SK-N-DZ (cell line): Measurements from ENCODE around the gene KIRREL2.
"Not testable (repeated sequence)": the region's sequence is repeated elsewhere in the genome, so short reads cannot be mapped to it uniquely, and the experiment has no call there.

ENCODE experiments used
- DNase-seq: peaks from one replicate; pipeline ENCODE4 v3.0.0-alpha.2; 2015; ENCODE audit warnings: low spot score

KIRREL2 gene

DNA sequence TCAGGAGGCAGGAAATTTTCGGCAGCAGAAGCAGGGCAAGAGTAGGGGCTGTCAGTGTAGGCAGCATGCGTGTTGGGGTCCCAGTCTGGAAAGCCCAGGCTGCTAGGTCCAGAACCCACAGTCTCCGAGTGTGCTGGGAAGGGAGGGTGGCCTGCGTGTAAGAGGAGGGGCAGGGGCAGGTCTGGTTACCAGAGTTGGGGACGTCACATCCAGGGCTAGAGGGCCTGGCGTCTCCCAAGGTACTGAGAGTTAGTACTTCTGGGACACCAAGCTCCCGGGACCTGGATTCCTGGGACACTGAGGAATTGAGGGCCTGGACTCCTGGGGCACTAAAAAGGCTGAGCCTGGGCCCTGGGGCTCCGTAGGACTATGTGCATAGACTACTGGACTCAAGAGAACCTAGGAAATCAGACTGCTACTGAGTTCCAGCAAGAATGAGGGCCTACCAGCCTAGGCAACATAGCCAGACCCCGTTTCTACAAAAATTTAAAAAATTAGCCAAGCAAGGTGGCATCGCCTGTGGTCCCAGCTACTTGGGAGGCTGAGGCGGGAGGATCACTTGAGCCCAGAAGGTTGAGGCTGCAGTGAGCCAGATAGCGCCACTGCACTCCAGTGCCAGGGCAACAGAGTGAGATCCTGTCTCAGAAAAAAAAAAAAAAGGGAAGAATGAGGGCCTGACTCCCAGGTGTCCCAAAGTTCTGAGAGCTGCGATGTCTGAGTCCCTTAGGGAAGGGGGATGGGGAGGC lies 41.2 kb downstream of the KIRREL2 start:
- no peak for DNase-seq

DNA sequence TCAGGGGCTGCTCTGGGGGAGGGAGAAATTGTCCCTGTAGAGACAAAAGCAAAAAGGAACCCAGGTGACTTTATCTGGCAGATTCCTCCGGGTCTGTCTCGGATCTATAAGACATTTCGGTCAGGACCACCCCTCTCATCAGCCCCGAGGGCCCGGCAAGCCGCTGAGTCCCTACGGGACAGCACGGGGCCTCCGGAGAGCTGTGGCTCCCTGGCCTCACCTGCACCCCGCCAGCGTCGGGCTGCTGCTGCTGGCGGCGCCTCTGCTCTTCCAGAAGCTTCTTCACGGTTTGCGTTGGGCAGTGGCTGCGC lies 41.7 kb downstream of the KIRREL2 start:
- no peak for DNase-seq

DNA sequence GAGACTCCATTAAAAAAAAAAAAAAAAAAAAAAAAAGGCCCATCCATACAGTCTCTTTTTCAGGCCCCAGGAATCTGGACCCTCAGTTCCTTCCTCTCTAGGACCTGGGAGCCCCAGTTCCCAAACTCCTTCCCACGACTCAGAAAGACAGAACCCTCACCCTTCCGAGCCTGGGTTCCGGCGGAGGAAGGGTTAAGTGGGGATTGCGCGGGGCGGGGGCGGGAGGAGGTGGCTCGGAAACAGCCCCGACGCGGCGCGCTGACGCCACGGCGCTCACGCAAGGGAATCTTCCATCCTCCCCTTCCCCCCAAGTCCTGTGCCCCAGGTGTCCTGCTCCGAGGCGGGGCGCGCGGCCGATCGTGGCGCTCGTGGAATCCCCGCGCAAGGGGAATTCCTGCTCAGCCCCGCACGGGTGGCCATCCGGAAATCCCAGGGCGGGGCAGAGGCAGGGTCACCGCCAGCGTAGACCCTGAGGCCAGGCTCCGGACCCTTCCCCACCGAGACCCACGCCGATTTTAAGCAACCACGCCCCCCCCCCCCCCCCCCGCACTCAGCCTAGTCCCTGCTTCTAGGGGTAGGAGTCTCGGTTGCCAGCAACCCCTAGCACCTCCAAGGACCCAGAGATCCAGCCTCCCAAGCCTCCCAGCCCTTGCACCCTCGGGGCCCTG lies 43.0 kb downstream of the KIRREL2 start:
- DNase-seq, result peak; percentile 65

DNA sequence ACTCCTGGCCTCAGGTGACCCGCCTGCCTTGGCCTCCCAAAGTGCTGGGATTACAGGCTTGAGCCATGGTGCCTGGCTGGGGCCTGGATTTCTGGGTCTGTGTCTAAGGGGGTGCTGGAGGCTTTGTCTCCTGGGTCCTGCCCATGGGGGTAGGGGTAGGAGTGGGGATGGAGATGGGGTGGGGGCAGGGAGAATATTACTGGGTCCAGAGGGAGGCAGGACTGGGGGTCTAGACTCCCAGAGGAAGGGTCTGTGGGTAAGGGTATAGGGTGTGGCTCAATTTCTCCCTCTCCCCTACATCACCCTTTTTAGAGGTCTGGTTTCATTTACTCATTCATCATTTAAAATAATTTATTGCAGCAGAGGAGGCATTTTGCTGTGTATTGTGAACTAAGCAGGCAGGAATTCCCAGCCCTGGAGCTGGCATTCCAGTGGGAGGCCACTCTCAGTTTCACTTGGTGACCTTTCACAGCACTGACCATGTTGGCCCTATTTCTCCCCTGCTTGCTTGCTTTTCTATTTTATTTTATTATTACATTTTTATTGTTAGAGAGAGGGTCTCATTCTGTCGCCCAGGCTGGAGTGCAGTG lies 44.4 kb downstream of the KIRREL2 start:
- no peak for DNase-seq

DNA sequence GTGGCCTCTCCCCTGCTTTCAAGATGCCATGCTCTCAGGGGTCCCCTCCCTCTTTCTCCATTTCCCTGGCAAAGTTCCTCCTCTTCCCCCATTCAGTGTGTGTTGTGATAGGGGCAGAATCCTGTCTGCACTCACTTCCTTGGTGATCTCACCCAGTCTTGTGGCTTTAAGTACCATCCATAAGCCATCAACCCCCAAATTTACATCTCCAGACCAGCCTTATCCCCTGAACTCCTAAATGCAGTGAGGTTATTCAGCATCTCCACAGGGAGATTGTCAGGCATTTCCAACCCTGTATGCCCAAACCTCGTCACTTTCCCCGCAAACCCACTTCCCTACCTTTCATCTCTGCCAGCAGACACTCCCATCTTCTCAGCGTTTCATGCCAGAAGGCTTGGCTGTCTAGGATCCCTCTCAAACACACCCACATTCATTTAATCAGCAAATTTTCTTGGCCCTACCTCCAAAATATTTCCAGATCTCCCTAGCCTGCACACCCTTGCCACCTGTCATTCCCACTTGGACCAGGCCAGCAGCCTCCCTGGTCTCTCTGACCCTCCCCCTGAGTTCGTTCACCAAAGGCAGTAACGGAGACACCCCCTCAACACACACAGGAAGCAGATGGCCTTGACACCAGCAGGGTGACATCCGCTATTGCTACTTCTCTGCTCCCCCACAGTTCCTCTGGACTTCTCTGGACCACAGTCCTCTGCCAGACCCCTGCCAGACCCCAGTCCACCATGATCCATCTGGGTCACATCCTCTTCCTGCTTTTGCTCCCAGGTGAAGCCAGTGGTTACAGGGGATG lies 45.3 kb downstream of the KIRREL2 start, which contains the start of gene HCST:
Gene HCST, plus strand, starts transcription at position 676 of the 808 bp plus-strand sequence. Its CDS starts 65 bp downstream, at position 741.
- DNase-seq, result no peak

DNA sequence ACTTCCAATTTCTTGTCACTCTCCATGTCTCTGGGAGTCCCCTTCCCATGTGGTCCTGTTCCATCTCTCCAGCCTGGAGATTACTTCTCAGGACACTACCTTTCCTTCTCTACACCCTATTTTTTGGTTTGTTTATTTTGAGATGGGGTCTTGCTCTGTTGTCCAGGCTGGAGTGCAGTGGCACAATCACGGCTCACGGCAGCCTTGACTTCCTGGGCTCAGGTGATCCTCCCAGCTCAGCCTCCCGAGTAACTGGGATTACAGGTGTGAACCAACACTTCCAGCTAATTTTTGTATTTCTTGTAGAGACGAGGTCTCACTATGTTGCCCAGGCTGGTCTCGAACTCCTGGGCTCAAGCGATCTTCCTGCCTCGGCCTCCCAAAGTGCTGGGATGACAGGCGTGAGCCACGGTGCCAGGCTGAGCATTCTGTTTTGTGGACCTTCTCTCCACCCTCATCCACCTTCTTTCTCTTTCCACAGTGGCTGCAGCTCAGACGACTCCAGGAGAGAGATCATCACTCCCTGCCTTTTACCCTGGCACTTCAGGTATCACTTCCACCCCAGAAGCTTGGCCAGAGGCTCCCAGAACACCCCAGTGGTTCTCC lies 46.3 kb downstream of the KIRREL2 start:
- no peak for DNase-seq

DNA sequence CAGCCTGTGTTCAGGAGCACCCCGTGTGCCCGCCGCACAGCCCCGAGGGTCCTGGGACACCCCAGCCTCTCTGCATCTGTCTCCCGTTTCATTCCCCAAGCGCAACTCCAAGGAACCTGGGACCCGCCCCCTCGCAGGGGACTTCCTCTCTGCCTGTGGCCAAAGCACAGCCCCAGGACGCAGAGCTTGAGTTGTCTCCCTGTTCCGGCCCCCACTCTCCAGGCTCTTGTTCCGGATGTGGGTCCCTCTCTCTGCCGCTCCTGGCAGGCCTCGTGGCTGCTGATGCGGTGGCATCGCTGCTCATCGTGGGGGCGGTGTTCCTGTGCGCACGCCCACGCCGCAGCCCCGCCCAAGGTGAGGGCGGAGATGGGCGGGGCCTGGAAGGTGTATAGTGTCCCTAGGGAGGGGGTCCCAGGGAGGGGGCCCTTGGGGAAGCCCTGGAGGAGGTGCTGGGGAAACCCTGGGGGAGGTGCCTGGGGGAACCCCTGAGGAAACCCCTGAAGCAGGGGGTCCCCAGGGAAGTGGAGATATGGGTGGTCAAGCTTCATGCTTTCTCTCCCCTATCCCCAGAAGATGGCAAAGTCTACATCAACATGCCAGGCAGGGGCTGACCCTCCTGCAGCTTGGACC lies 47.0 kb downstream of the KIRREL2 start:
- DNase-seq, result peak; percentile 72

DNA sequence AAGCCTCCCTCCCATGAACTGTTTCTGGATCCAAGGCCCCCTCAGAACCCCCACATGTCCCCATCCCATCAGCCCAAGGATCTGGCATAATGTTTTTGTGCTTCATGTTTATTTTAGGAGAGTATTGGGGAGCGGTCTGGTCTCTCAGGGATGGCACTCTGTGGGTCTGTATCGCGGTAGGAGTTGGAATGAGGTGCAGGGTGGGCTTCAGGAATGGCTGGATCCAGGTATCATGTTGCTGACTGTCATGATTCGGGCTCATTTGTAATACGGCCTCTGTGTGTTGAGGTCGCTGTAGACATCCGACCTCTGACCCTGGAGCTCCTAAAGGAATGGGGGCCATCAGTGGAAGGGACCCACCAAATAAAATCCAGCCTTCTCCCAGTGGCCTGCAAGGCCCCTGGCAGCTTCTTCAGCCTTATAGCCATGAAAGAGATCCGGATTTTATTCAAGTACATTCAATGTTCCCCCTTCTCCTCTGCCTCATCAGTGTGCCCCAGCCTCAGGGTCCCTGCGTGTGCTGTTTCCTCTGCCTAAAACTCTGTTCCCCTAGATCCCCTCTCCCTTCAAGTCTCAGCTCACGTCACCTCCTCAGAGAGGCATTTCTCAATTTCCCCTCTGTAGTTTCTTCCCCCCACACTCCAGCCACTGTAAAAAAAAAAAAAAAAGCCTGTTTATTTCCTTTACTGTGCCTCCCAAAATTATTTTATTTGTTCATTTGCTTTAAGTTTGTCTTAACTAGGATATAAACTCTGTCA lies 47.8 kb downstream of the KIRREL2 start:
- DNase-seq, result no peak

DNA sequence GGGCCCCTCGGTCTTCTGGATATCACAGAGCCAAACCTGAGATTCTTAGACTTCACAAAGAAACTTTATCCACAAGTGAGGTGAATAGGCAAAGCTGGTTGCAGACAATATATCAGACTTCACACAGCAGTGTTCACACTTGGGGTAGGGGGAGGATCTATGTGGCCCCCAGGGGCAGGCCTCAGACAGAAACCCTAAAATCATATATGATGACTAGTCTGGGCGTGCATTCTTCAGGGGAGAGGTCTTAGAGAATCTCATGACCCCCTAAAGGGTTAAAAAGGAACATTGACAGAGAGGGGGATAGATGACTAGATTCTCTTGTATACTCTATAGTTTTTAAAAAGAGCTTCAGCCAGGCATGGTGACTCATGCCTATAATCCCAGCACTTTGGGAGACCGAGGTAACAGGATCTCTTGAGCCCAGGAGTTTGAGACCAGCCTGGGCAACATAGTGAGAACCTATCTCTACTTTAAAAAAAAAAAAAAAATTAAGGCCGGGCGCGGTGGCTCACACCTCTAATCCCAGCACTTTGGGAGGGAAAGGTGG lies 48.5 kb downstream of the KIRREL2 start:
- no peak for DNase-seq

DNA sequence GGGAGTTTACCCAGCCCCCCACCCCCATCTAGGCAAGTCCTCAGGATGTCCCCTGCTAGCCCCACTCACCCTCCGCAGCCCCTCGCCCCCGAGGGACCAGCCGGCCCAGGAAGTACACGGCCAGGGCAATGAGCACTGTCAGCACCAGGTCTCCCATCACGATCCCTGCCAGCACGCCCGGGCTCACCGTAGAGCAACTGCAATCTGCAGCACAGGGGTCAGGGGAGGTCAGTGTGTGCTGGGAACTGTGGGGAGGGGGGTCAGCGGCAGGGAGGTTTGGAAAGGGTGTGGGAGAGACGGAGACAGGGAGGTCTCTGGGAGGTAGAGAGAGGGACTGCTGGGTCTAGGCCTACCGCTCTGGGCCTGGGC lies 50.6 kb downstream of the KIRREL2 start:
- no peak for DNase-seq

DNA sequence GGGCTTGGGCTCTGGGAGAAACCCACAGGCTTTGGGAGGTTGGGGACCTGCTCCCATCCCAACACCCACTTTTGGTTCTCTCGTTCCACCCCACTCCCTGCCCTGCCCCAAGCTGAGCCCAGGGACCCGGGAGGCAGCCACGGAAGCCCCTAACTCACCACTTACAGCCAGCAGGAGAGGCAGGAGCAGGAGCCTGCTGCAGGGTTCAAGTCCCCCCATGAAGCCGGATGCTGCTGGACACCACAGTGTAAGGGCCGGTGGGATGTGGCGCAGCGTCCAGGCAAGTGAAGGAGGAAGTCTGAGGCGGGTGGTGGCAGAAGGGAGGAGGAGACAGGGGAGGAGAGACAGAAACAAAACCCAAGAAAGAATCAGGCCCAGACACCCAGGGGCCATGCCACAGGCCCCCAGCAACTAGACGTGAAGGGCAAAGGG lies 51.3 kb downstream of the KIRREL2 start, which contains the start of gene TYROBP:
Gene TYROBP, minus strand, starts transcription at position 286 of the 432 bp plus-strand sequence. Its CDS starts 67 bp downstream, at position 219.
- no peak for DNase-seq

DNA sequence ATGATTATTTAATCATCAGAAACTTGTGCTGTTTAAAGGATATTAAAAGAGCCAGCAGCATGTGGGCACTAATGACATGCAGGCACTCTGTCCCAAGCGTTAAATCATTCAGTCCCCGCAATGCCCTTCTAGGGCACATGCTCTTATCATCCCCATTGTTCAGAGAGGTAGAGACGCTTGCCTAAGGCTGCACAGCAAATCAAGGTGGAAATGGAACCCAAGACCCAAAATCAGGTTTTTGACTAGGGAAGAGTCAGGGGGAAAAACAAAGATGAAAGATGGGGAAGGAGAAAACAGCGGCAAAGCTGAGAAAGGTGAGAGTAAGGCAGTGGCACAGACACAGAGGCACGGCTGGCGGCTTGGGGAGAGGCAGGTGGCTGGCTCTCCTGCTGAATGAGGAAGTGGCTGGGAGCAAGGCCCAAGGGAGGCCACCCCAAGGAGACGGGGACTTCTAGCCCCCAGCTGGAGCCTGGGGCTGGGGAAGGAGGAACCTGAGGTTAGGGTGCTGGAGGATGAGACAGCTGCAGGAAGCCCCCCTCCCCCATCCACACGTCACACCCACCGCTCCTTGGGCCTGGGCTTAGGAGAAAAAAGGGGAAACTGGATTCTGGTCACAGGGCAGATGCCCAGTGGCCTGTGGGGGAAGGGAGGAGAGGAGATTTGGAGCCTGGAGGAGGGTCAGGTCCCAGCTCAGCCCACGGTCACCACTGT lies 52.4 kb downstream of the KIRREL2 start:
- no peak for DNase-seq

DNA sequence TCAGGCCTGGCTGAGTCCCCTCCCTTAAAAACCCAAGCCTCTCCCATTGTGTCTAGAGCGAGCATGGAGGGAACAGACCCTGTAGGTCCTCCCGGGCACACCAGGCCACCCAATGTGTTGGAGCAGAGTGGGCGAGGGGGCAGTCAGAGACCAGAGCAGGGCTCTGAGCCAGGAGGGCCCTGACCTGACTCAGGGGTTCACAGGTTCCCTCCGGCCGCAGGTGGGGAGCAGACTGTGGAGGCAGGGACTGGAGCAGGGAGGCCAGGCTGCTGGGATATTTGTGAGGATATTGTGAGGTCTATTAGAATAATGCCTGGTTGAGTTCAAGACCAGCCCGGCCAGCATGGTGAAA lies 52.9 kb downstream of the KIRREL2 start:
- no peak for DNase-seq

DNA sequence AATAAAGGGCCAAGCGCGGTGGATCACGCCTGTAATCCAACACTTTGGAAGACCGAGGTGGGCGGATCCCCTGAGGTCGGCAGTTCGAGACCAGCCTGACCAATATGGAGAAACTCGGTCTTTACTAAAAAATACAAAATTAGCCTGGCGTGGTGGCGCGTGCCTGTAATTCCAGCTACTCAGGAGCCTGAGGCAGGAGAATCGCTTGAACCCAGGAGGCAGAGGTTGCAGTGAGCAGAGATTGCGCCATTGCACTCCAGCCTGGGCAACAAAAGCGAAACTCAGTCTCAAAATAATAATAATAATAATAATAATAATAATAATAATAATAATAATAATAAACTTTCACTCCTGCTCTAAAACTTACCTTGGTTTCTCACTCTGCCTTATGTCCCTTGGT lies 53.6 kb downstream of the KIRREL2 start:
- DNase-seq, result not testable (repeated sequence)

DNA sequence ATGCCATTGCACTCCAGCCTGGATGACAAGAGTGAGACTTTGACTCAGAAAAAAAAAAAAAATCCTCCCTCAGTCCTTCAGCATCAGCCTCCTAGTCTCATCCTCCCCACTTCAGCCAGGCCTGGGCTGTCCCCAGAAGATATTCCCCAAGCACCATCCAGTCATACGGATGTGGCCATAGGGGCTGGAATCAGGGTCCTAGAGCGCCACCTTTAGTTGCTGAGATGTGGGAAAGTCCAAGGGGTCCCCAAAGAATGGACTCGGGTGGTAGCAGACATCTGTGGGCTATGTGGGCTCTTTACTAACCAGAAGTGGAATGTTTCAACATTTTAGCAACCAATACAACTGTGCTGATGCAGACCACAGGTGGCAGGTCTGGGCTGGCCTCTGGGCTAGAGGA lies 54.5 kb downstream of the KIRREL2 start:
- DNase-seq, result no peak

DNA sequence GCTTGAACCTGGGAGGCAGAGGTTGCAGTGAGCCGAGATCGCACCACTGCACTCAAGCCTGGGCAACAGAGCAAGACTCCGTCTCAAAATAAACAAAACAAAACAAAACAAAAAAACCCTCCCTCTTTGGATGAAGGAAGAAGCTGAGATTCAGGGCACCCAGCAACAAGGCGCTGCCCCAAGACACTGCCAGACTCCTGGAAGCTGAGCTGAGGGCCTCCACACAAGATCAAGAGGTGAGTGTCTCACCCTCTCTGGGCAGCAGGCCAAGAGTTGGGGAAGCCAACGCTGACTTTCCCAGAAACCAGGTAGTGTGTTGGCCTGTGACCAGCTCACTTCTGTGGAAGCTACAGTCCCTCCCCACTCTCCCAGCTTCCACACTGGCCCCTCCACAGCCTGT lies 55.1 kb downstream of the KIRREL2 start:
- DNase-seq, result no peak

DNA sequence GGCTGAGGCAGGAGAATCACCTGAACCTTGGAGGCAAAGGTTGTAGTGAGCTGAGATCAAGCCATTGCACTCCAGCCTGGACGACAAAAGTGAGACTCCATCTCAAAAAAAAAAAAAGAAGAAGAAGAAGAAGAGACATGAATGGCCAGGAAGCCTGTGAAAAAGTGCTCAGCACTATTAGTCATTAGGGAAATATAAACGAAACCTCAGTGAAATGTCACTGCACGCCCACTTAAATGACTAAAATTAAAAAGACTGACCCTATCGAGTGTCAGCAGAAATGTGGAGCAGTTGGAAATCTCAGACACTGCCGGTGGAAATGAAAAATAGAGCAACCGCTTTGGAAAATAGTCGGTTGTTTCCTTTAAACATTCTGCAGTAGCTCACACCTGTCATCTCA lies 56.9 kb downstream of the KIRREL2 start:
- no peak for DNase-seq

DNA sequence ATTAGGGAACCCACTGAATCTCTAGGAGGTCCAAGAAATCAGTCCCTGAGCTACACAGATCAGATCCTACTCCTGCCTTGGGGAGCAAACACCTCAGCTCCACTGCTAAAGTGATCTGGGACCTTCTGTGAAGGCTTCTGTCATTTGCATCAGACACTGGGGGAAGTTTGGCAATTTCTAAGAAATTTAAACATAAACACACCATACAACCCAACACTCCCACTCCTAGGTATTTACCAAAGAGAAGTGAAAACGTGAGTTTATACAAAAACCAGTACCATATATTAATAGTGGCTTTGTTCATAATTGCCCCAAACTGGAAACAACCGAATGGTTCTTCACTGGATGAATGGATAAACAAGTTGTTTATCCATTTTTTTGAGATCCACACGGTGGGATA lies 58.7 kb downstream of the KIRREL2 start:
- no peak for DNase-seq
